Stimulated activated CD4-positive, alpha-beta T cell treated with anti-CD3 and anti-CD28 coated beads, Interleukin-4, amount 100 ng/mL, for 24 hours (primary cell): Measurements from ENCODE around the gene BCL11A.

Source experiments
- DNase-seq: peaks from one replicate; pipeline ENCODE4 v3.0.0-alpha.2; 2020

BCL11A gene

DNA sequence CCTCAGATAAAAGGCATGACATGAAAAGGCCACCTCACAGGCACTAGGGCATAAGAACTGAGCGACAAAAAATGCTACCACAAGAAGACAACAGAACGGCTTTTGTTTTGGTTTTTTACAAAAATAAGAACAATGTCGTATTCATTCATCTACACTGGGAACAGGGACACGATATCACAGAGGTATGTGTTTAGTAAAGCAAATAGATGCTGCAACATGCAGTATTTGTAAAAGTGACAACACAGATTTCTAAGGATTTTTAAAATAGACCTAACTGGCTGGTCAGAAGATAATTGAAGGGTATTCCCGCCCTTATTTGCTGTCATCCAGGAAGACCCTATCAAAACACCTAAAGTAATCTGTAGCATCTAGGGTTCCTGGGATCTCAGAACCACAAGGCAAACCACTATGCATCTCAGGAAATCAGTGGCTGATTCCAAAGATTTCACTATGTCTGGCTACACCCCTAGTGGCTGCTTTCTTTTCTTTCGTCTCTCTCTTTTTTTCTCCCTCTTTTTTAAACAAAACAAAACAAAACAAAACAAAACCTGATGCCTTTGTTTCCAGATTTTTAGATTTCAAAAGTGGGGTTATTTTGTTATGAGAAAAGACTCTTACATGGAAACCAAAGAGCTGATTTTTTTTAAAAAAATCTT is 97.2 kb downstream of the BCL11A start:
- DNase-seq: no peak

DNA sequence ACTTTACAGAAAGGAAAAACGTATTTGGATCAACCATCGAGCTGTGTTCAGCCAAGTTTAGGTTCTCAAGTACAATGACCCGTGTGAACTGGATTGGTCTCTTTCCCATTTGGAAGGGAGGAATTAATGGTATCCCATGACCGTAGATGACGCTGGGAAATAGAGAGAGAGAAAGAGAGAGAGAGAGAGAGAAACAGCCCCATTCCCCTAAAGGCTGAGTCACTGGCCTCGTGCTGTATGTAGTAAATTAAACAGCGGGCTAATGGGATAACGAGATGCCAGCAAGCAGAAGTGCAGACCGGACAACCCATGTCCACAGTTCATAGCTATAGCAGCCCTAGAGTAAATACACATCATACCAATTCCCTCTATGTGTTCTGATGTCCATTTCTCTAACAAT is 99.6 kb downstream of the BCL11A start:
- DNase-seq: no peak

DNA sequence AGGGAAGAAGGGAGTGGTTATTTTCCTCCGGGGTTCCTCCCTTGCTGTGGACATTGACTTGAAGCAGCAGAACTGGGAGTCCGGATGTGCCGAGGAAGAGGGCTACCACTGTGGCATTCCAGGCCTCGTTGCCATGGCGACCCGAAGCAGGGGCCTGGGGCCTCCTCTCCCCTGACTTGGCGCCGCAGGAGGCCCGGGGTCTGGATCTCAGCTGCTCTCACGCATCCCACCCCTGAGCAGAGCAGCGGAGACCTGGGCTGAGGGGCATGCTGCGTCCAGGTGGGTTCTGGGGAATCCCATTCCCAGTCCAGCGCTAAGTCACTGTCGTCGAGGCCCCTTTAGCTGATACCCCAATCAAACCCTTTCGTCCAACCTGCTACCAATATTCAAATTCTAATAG is 100.2 kb downstream of the BCL11A start:
- DNase-seq: no peak

- no peak for DNase-seq
Measured at GRCh38 chr2:60450488-60450887, 103.0 kb downstream of the BCL11A start.

DNA sequence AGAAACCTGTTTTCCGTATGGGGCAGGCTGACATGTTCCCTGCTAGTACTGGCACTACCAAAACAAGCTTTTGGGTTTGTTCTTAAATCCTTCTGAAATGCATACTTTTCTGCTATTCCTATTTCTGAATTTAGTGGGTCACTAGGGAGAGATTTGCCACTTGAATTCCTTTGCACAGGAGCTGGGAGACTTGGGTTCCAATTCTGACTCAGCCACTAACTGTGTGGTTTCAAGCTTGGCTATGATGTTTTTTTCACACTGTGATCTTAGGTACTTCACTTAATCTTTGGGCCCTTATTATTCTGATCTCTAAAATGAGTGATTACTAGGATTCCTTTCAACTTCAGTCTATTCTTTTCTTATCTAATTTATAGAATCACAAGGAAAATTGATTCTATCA is 105.5 kb downstream of the BCL11A start:
- DNase-seq: no peak

GRCh38 chr2:60446413-60447267 is 106.8 kb downstream of the BCL11A start:
- no peak for DNase-seq

DNA sequence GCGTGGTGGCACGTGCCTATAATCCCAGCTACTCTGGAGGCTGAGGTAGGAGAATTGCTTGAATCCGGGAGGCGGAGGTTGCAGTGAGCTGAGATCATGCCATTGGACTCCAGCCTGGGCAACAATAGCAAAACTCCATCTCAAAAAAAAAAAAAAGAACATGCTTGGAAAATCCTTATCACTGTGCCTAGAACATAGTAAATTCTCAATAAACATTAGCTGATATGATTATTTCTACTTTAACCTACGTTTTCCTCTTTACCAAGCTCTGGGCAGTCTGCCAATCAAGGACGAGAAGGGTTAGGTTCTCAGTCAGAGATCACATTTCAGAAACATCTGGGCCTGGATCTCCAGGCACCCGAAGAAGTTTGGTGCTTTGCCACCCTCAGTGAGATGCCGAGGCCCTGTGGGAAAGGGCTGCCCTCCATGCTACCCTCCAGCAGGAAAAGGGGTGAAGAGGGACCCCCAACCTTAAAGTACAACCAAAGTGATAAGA is 107.7 kb downstream of the BCL11A start:
- DNase-seq: no peak

DNA sequence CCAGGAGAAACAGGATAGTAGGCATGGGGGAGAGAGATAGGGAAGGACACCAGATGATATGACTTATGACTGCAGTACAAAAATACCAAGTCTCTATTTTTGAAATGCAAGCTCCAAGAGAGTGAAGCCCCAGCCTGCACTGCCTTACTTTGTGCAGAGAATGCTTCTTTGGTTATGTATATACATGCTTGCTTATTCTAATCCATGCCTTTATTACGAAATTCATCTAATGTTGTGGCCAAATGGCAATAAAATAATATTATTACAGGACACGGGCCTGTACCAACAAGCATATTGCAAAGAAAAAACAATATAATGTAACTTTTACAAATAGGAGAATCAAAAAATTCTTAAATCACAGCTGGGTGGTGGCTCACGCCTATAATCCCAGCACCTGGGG is 110.8 kb downstream of the BCL11A start:
- DNase-seq: no peak

DNA sequence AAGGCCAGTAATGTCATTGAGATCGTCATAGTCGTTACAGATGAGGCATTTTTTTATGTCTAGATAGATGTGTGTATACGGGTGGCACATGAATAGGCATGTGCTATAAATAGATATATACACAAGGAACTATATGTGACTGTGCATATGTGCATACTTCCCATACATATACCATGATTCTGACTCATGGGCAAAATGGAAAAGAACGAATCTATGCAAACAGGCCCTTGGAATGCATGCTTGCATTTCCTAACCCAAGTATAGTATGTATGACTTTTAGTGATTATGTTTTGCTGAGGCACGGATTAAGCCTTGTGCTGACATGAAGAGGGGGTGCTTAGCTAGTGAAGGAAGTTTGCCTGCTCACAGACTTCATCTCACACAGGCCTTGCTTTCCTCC is 111.7 kb downstream of the BCL11A start:
- no peak for DNase-seq

DNA sequence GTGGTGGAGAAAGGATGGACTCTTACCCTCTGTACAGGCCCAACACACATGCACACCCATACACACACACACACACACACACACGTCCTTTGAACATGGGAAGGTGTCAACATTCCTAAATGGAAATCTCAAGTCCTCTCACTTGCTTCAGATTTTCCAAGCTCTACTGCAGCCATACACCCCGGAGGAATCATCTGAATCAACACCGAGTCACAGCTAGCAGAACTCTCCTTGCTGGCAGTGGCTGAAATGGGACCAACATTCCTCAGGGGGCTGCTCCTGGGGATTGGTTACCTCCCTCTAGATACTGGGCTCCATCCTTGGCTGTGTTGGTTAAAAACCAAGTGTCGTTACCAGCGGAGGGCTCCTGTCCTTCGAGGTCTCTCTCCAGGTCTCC is 112.7 kb downstream of the BCL11A start:
- DNase-seq: no peak

GRCh38 chr2:60440079-60440766 is 113.2 kb downstream of the BCL11A start:
- no peak for DNase-seq

DNA sequence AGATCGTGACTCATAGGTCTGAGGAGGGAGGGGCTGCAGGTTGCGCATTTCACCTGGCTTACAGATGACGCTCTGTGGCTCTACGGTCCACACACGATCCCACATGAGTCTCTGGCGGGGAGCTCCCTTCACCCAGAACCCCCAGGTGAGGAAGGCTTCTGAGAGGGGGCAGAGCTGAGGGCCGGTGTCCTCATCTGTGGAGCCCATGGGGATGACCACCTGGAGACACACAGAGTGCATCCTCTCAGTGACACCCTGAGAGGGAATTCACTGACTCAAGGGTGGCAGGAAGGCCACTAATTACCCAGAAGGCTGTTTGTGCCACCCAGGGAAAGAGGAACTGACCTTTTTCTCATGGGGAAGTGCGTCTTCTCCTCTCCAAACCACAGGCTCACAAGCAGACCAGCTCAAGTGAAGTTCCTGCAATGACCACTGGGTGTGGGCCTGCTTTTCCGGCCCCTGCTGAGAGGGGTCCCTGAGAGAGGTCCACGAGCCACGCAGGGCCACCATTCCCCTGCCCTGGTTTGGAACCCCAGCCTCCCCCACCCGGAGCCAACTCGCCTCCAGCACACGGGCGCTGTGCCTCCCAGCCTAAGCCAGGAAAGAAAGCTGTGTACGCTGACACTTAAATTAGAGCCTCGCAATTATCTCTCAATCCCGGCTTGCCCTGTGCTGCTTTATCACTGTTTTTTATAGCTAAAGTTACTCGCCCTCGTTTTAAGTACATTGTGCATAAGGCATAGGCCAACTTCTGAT is 114.1 kb downstream of the BCL11A start:
- DNase-seq: no peak

- no peak for DNase-seq
Measured at GRCh38 chr2:60438653-60439052, 114.8 kb downstream of the BCL11A start.

DNA sequence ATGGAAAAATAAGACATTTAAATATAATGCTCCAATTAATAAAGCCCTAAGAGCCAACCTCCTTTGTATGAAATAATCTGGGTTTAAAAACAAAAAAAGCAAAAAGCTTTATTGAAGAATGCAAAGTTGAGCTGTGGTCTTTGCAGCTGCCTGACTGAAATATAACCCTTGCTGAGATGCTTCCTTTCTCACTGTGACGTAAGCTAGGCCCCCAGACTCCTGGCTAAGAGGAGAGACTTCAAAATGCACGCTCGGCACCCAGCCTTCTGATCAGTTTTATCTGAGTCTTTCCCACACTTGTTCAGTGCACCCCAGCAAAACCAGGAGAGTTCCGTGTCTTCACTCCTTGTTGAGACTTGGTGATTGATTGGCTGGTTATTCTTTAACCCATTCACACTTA is 115.3 kb downstream of the BCL11A start:
- no peak for DNase-seq

GRCh38 chr2:60437080-60437696 is 116.3 kb downstream of the BCL11A start:
- no peak for DNase-seq

DNA sequence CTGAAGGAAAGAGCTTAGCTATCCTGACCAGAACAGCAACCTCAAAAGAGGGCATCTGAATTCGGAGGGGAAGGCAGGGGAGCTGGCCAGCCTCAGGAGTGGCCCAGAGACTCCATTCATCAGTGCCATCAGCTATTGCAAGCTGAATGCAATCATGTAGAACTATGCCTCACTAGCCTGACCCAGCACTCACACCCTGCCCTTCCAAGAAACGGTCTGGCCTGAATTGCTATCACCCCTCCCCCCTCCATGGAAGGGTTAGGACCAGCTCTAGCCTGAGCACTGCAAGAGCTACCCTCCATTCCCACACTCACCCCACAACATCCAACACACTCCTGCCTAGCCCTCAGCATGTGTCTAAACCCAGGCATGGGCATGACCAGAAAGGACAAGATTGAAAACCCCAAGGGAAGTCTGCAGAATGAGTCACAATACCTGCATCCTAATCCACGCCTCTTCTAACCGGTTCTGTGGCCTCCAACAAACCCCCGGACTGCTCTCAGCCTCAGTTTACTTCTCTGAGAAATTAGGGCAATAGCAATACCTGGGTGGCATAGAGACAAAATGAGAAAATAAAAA is 120.3 kb downstream of the BCL11A start:
- DNase-seq: no peak

- no peak for DNase-seq
Measured at GRCh38 chr2:60432035-60432601, 121.3 kb downstream of the BCL11A start.

DNA sequence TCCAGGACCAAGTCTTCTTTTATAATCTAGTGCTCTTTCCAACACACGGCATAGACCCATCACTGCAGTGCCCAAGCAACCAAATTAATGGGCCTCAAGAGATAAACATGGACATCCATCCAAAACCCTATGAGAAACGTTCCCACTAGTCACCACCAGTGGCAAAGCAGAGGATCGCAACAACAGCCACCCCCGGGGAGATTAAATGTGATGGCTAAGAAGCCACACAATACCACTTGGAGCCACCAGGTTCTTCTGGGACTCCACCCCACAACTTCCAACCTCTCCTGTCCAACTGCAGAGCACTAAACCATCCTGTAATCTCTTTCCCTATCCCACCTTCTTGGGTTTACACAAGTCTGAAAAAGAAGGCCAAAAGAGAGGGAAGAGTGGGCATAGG is 123.8 kb downstream of the BCL11A start:
- no peak for DNase-seq

- no peak for DNase-seq
Measured at GRCh38 chr2:60426880-60427279, 126.6 kb downstream of the BCL11A start.

- no peak for DNase-seq
Measured at GRCh38 chr2:60426341-60426740, 127.1 kb downstream of the BCL11A start.

DNA sequence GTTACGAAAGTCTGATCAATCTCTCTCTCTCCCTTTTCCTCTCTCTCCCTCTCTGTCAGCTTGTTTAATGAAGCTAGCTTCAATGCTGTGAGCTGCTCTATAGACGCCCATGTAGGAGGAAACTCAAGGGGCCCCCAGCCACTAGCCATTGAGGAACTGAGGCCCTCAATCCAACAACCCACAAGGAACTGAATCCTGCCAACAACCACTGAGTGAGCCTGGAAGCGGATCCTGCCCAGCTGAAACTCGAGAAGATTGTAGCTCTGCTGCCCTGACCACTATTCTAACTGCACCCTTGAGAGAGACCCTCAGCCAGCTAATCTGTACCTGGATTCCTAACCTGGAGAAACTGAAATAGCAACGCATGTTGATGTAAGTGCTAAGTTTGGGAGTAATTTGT is 129.2 kb downstream of the BCL11A start:
- no peak for DNase-seq

GRCh38 chr2:60423505-60423904 is 129.9 kb downstream of the BCL11A start:
- DNase-seq: no peak
